Erythroblast (primary cell): ENCODE data around the gene ABCC4.

Source experiments
- DNase-seq, 2 experiments: peaks; one replicate each; lab custom pipeline; 2025; lab: John Stamatoyannopoulos, UW
- GATA1 ChIP-seq: IDR thresholded peaks from 2 replicates; pipeline ENCODE4 v1.6.1; 2011; ENCODE audit warnings: low read depth, mild to moderate bottlenecking, control low read depth, low read length, moderate library complexity
- POLR2A ChIP-seq: IDR thresholded peaks from 2 replicates; pipeline ENCODE4 v1.6.1; 2011; ENCODE audit warnings: mild to moderate bottlenecking, low read length

The ABCC4 gene

GRCh38 chr13:95075506-95075905, 225.7 kb downstream of the ABCC4 start:
- DNase-seq: no peak
- TF ChIP-seq POLR2A: no peak
- TF ChIP-seq GATA1: no peak

- DNase-seq: no peak
- TF ChIP-seq POLR2A: no peak
These were observed 226.4 kb downstream of the ABCC4 start for GRCh38 chr13:95074820-95075219.

- DNase-seq: no peak
- TF ChIP-seq POLR2A (no peak), GATA1 (no peak)
These were observed 227.4 kb downstream of the ABCC4 start for GRCh38 chr13:95073747-95074311.

GRCh38 chr13:95067303-95067702, 233.9 kb downstream of the ABCC4 start:
- no peak for DNase-seq
- no peak for TF ChIP-seq POLR2A
- TF ChIP-seq GATA1: no peak

GRCh38 chr13:95060014-95060519, 241.2 kb downstream of the ABCC4 start:
- no peak for DNase-seq
- TF ChIP-seq POLR2A (no peak), GATA1 (no peak)

- TF ChIP-seq GATA1 (no peak), POLR2A (no peak)
These were observed 241.9 kb downstream of the ABCC4 start for GRCh38 chr13:95059306-95059705.

GRCh38 chr13:95058680-95059079, 242.6 kb downstream of the ABCC4 start:
- TF ChIP-seq GATA1 (no peak), POLR2A (no peak)
- DNase-seq: no peak

More at GRCh38 chr13:95059306-95059705, 241.9 kb downstream of the ABCC4 start:
- no peak for DNase-seq

- DNase-seq: no peak
- TF ChIP-seq GATA1 (no peak), POLR2A (no peak)
These were observed 245.0 kb downstream of the ABCC4 start for GRCh38 chr13:95056266-95056665.

- TF ChIP-seq POLR2A (no peak), GATA1 (no peak)
- DNase-seq: no peak
These were observed 250.2 kb downstream of the ABCC4 start for GRCh38 chr13:95050800-95051615.

- no peak for DNase-seq
- no peak for TF ChIP-seq POLR2A
- TF ChIP-seq GATA1: no peak
These were observed 251.5 kb downstream of the ABCC4 start for GRCh38 chr13:95049772-95050171.

- TF ChIP-seq POLR2A (no peak), GATA1 (no peak)
- no peak for DNase-seq
These were observed 256.6 kb downstream of the ABCC4 start for GRCh38 chr13:95044452-95045205.

- TF ChIP-seq POLR2A (no peak), GATA1 (no peak)
- no peak for DNase-seq
These were observed 261.8 kb downstream of the ABCC4 start for GRCh38 chr13:95039415-95039814.

- TF ChIP-seq POLR2A: no peak
- no peak for TF ChIP-seq GATA1
- DNase-seq: no peak
These were observed 262.3 kb downstream of the ABCC4 start for GRCh38 chr13:95038949-95039348.

GRCh38 chr13:95035311-95036109, 265.7 kb downstream of the ABCC4 start:
- TF ChIP-seq GATA1 (no peak), POLR2A (no peak)
- no peak for DNase-seq
